Activated gamma-delta T cell treated with anti-CD3 and anti-CD28 coated beads, Interleukin-2, amount 50 U/mL, for 16 hours (primary cell): ENCODE measurements around the gene XKR7.
"Not testable (repeated sequence)": the region's sequence is repeated elsewhere in the genome, so short reads cannot be mapped to it uniquely, and the experiment has no call there.

ENCODE experiments used
- DNase-seq: peaks from one replicate; pipeline ENCODE4 v3.0.0-alpha.2; 2020; ENCODE audit warnings: low read depth

Gene XKR7

DNA sequence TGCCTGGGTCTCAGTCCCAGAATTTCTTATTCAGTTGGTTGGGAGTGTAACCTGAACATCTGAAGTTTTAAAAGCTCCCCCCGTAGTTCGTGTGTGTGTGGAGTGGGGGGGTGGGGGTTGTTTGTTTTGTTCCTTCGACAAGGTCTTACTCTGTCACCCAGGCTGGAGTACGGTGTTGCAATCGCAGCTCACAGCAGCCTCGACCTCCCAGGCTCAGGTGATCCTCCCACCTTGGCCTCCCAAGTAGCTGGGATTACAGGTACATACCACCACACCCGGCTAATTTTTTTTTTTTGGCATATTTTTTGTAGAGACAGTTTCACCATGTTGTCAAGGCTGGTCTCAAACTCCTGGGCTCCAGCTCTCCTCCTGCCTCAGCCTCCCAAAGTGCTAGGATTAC lies 45.4 kb downstream of the XKR7 start:
- no peak for DNase-seq

DNA sequence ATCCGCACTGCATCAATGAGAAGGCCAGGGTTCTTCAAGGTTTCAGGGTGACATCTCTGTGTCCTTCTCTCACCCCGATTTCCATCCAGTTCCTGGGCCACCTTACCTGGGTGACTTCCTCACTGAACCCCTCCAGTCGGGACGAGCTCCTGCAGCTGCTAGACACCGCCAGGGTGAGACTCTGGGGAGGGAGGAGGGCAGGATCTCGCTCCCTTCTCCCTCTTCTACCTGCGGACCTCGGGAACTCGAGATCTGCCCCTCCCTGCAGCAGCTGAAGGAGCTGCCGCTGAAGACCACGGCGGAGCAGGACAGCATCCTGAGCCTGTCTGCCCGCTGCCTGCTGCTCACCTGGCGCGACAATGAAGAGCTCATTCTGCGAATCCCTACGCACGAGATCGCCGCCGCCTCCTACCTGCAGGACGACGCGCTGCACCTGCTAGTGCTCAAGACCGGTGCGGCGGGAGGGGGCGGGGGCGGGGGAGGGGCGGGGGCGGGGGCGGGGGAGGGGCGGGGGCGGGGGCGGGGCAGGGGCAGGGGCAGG lies 49.8 kb downstream of the XKR7 start:
- no peak for DNase-seq

DNA sequence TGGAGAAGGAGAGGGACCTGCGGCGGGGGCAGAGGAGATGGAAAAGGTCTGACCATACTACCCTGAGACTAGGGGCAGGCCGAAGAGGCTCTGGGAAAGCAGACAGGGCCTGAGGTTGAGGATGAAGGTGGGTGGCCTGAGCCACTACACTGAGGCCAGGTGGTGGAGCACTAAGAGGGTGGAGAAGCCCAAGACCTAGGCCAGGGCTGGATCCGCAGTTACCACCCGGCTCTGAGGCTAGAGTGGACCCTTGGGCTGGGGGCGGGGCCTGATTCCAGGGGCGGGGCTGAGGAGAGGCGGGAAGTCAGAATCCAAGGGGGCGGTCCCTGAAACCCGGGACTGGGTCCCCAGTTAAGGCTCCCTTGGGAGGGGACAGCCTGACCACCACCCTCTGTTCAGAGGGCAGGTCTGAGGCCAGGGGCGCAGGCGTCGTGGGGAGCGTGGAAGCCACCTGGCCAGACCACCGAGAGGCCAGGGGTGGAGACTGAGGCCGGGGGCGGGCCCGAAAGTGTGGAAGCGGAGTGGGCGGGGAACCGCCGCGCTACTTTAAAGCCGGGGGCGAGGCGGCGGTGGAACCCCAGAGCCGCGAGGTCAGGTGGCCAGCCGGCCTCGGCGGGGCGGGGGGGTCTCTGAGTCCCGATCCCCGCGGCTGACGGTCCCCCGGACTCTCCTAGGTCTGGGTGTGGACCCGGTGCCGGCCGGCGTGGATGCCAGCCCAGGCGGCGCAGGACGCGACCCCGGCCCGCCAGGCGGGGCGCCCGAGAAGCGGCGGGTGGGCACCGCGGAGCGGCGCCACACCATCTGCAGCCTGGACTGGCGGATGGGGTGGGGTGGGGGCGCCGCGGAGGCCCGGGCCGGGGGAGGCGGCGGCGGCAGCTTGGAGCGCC lies 50.6 kb downstream of the XKR7 start:
- DNase-seq: peak; percentile 6

DNA sequence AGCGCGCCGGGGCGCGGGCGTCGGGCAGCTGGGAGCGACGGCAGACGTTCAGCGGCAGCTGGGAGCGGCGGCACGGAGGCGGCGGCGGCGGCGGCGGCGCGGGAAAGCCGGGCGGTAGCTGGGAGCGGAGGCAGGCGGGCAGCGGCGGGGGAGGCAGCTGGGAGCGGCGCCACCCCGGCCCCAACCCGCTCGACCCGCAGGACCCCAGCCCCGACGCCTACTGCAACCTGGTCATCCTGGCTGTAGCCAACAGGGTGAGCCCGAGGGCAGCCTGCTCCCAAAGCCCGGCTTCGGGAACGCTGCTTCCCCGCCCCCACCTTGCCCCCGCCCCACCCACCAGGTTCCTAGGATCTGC lies 51.2 kb downstream of the XKR7 start:
- DNase-seq: no peak

DNA sequence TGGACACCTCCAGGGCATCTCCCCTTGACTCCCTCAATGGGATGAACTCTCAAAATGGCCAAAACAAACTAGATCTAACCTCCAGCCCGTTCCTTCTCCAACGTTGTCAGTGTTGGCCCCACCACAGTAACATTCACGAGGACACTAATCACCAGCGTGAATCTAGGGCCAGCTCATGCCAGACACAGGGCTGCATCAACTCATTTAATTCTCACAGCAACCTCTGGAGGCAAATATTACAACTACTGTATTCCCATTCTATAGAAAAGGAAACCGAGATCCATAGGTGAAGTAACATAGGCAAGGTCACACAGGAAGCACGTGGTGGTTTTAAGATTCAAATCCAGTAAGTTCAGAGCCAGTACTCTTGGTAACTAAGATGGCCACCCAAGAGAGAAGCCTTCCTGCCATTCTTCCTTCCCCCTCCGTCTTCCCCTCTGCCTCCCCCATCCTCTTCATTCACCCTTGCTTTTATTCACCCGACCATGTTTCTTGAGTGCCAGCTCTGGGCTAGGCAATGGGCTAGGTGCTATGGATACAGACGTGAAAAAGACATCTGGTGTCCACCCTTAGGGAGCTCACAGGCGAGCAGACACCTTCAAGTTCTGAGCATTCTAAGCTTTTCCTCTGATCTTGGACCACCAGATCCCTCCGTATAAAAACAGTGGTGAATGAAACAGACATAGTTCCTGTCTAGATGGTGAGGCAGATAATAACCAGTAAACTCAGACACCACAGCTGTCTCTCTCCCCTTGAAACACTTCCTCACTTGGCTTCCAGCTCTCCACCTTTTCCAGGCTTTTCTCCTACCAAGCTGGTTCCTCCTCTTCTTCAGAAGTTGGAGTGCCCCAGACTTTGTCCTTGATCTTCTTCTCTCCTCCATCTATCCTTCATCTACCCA lies 51.9 kb downstream of the XKR7 start:
- no peak for DNase-seq

DNA sequence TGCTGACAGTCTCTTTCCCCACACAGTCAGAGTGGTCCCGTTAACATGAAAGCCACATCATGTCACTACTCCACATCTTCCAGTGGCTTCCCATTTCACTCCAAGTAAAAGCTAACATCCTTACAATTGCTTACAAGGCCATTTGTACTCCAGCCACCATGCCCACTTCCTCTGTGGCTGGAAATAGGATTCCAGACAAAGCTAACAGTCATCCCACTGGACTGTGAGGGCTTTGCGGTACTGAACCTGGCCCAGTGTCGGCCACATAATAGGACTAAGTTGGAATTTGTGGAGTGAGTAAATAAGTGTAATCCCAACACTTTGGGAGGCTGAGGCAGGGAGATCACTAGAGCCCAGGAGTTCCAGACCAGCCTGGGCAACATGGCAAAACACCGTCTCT lies 53.1 kb downstream of the XKR7 start:
- no peak for DNase-seq

DNA sequence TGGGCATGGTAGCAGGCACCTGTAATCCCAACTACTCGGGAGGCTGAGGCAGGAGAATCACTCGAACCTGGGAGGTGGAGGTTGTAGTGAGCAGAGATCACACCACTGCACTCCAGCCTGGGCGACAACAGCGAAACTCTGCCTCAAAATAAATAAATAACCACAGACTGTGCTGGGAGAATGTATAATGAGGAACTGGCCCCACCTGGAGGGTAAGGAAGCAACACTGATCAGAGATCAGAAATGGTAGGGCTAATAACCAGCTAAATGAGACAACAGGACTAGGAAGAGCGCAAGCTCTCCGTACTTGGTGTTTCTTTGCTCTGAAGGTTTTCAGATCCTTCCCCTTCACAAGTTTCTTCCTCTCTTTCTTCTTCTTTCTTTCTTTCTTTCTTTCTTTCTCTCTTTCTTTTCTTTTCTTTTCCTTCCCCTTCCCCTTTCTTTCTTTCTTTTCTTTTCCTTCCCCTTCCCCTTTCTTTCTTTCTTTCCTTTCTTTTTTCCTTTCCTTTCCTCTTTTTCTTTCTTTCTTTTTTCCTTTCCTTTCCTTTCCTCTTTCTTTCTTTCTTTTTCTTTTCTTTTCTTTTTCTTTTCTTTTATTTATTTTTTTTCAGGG lies 56.8 kb downstream of the XKR7 start:
- no peak for DNase-seq

DNA sequence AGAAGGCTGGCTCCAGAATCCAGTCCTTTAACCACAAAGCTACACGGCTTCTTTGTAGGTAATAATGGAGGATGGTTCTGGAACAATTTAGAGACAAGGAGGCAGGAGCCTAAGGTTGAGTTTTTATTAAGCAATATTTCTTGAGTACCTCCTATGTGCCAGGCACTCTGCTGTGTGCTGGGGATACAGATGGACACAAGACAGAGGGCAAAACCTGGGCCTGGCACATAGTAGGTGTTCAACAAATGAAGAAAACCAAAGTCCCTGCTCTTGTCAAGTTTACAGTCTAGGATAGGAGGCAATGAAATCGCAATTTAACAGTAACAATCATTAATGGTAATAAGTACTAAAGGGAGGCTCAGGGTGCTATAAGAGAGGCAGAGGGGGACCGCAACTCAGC lies 59.7 kb downstream of the XKR7 start:
- DNase-seq: no peak

DNA sequence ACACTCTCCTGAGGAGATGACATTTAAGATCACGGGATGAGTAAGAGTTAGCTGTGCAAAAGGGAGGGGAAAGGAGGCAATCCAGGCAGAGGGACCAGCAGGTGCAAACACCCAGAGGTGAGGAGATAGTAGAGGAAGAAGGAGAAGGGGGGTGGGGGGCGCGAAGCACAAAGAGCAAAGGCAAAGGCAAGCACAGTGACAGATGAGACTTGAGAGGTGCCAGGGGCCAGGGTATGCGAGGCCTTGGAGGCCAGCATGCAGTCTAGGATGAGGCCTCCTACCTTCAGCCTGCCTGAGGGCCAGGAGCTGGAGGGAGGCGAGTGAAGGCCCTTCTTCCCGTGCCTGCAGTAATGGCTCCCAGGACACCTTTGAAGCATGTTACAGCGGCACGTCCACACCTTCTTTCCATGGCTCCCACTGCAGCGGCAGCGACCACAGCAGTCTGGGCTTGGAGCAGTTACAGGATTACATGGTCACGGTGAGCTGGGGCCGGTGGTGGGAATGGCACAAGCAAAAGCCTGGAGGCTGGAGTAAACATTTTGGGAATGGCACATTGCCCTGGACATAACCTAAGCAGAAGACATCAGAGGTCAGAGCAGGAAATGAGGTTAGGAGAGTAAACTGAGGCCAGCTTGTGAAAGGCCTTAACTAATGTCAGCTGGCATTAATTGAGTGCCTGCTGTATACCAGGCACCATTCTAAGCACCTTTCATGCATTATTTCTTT lies 60.9 kb downstream of the XKR7 start:
- DNase-seq: no peak

DNA sequence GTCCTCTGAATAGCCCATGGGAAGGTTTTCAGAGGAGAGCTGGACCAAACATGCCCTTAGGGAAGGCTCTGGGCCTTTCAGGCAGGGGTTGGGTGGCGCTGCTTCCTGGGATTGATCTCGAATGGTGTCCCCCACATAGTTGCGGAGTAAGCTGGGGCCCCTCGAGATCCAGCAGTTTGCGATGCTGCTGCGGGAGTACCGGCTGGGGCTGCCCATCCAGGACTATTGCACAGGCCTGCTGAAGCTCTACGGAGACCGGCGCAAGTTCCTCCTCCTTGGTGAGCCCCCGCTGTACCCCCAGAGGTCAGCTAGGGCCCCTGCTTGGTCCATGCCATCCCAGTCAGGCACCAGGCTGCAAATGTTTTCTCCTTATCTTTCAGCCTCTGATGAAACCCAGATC lies 61.6 kb downstream of the XKR7 start:
- no peak for DNase-seq

DNA sequence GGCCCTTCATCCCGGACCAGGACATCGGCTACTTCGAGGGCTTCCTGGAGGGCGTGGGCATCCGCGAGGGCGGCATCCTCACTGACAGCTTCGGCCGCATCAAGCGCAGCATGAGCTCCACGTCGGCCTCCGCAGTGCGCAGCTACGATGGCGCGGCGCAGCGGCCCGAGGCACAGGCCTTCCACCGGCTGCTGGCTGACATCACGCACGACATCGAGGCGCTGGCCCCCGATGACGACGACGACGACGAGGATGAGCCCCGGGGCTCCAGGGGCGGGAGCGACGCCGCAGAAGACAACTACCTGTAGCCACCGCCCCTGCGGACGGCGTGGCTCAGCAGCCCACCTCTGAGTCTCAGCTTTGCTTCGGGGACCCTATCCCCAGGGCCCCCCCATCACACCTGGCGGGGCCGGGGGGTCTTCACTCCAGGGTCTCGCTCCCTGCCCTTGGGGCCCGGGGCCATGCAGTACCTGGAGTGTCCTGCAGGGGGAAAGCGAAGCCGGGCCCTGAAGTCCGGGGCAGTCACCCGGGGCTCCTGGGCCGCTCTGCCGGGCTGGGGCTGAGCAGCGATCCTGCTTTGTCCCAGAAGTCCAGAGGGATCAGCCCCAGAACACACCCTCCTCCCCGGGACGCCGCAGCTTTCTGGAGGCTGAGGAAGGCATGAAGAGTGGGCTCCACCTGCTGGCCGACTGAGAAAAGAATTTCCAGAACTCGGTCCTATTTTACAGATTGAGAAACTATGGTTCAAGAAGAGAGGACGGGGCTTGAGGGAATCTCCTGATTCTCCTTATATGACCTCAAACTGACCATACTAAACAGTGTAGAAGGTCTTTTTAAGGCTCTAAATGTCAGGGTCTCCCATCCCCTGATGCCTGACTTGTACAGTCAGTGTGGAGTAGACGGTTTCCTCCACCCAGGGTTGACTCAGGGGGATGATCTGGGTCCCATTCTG lies 63.3 kb downstream of the XKR7 start:
- peak; percentile 28 for DNase-seq

DNA sequence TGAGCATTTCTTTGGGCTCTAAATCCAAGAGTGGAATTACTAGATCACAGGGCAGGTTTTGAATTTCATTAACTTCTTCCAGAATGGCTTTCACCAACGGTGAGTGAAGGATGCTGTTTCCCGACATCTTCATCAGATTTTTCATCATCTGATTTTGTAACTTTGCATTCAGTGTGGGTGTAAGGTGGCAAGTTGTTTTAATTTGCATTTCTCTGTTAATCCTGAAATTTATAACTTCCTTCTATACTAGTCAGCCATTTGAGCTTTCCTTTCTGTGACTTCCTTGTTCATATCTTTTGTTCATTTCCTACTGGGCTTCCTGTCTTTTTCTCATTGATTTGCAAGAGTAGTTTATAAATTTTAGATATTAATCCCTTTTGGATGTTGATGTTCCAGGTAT lies 65.4 kb downstream of the XKR7 start:
- DNase-seq: no peak

DNA sequence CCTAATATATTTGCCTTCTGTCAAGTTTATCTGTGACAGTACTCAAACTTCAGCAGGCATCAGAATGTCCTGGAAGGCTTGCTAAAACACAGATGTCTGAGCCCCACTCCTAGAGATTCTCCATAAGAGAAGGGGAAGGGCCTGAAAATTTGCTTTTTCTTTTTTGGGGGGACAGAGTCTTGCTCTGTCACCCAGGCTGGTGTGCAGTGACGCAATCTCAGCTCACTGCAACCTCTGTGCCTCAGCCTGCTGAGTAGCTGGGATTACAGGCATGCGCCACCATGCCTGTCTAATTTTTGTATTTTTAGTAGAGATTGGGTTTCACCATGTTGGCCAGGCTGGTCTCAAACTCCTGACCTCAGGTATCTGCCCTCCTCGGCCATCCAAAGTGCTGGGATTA lies 65.8 kb downstream of the XKR7 start:
- DNase-seq: not testable (repeated sequence)

DNA sequence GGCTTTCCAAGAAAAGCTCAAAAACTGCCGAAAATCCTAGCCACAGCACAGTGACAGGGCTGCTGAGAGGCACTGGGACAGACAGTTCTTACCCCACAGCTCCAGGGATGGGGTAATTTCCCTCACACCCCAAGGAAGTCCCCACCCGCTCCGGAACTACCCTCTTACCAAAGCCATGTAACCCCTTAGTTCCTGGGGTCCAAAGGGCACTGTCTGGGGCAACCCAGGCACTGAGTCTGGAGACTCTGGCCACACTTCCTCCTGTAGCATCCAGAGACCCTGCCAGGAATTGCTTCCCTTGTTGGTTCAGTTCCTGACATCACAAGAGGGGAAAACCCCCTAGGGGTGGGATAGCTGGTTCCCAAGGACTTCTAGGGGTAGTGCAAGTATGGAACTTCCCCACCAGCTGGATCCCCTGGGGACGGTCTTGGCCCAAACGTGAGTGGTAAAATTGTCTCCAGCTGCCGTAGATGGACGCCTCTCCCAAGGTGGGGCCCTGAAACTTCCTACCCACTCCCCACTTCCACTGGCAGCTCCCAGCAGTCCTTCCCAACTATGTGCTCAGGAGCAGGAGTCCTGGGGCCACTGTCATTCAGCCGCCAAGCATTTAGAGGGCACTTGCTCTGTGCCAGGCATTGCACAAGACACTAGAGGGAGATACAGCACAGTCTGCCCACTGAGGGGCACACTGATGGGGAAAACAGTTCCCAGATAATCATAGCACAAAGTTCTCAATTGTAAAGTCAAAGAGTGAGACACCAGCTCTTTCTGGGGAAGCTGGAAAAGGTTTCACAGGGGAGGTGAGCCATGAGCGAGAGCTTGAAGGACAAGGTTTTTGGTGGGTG lies 66.9 kb downstream of the XKR7 start:
- DNase-seq: no peak

DNA sequence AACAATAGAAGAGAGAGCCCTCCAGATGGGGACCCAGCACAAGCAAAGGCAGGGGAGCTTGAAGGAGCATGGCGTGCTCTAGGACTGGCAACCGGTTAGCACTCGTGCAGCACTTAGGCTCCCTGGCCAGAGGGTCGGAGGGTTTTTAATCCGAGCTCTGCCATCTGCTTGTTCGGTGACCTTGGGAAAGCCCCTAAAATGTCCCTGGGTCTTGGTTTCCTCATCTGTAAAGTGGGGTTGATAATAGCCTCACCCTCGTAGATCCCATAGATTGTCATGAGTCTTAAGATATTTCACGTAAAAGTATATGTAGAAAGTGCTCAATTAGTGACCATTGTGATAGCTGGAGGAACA lies 67.5 kb downstream of the XKR7 start:
- no peak for DNase-seq

DNA sequence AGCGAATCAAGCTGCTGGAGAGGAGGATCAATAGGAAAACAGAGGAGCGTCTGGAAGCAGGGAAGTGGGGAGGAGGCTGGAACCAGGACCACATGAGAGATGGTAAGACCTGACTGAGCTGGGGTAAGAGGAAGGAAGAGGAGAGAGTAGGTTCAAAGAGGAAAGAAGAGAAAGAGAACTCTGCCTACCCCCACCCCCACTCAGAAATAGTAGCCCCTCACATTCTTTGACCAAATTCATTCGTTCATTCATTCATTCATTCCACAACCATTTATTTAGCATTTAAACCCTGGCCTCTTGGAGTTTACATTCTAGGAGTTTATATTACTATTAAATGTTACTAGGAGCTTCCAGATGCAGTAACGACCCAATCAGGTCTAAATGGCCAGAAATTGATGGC lies 68.3 kb downstream of the XKR7 start:
- DNase-seq: no peak

DNA sequence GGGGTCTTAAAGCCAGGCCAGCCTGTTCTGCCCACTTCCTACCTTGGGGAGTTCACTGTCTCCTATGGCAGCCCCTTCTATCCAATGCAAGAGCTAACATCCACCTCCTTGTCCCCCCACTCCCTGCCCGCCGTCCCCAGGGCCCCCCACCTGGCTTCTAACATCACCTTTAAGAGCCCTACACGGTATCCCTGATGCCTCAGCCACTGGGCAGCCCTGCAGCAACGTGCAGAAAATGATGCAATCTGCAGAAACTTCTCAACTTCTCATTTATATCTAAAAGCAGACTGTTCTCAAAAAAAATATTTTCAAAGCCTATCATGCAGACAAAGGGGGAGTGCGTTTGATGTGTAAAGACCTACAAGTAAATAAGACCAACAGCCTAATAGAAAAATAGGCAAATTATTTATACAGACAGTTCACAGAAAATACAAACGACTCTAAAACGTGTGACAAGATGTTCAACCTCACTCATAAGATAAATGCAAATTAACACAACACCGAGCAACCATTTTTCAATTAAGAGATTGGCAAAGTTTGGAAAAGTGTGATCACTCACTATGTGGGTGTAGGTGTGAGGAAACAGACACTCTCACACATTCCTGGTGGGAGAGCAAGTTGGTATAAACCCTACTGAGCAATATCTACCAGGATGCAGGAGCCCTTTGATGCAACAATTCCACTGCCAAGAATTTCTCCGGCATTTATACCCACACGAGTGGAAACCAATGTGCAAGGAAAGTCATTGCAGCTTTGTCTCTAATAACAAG lies 69.0 kb downstream of the XKR7 start:
- DNase-seq: no peak

DNA sequence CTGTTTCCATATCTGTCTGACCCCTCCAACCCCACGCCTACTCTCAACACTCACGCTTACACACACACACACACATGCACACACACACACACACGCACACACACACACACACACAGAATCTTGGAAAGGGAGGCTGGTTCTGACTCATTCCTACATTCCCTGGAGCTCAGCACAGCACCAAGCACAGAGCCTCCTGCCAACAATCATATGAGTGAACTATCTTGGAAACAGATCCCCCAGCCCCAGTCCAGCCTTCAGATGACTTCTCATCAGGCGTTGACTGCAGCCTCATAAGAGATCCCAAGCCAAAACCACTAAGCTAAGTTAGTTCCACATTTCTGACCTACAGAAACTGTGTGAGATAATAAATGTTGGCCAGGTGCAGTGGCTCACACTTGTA lies 70.0 kb downstream of the XKR7 start:
- no peak for DNase-seq
